Loucy (cell line): Measurements from ENCODE around the gene SLC35B1.

Experiments used
- CTCF ChIP-seq: fragments of 200-600 bp; sonication (generic); conservative IDR thresholded peaks from 2 replicates; pipeline ENCODE4 v1.5.1; 2014; ENCODE audit warnings: mild to moderate bottlenecking, antibody characterized with exemption, low read length
- EZH2phosphoT487 ChIP-seq: fragments of 200-600 bp; IDR thresholded peaks from 2 replicates; pipeline ENCODE4 v1.6.1; 2018; ENCODE audit warnings: antibody characterized with exemption, mild to moderate bottlenecking, moderate library complexity, borderline replicate concordance

- TF ChIP-seq CTCF (no peak), EZH2phosphoT487 (no peak)
Measured at GRCh38 chr17:49730078-49730784, 22.5 kb upstream of the SLC35B1 start.
